Activated CD8-positive, alpha-beta memory T cell treated with anti-CD3 and anti-CD28 coated beads, Interleukin-2, amount 50 U/mL, for 48 hours (primary cell): ENCODE results near the gene KCNJ9.

Experiments used
- DNase-seq: peaks from one replicate; pipeline ENCODE4 v3.0.0-alpha.2; 2020

The KCNJ9 gene

GRCh38 chr1:160089883-160090282, 8.5 kb downstream of the KCNJ9 start:
- no peak for DNase-seq

- no peak for DNase-seq
These were observed 9.4 kb downstream of the KCNJ9 start for GRCh38 chr1:160090760-160091159.

- DNase-seq = no peak
These were observed 10.4 kb downstream of the KCNJ9 start for GRCh38 chr1:160091666-160092223.

GRCh38 chr1:160092366-160093068, 11.2 kb downstream of the KCNJ9 start:
- no peak for DNase-seq

DNA sequence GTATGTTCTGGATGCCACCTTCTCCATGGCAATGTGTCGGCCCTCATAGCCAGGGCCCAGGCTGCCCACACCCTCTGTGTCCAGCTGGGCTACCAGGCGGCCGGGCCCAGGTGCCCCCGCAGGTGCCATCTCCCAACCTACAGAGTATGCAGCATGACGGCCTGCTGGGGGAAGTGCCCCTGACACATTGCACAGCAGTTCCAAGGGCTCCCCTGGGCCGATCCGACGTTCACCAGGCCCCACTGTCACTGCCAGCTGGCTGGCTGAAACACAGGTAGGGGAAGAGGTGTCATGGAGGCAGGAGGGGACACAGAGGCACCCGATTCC, 11.7 kb downstream of the KCNJ9 start:
- no peak for DNase-seq

- no peak for DNase-seq
These were observed 12.4 kb downstream of the KCNJ9 start for GRCh38 chr1:160093624-160094290.

GRCh38 chr1:160094291-160094625, 12.9 kb downstream of the KCNJ9 start:
- no peak for DNase-seq

GRCh38 chr1:160094806-160095205, 13.5 kb downstream of the KCNJ9 start:
- DNase-seq = no peak

- DNase-seq = no peak
These were observed 14.2 kb downstream of the KCNJ9 start for GRCh38 chr1:160095382-160096105.

GRCh38 chr1:160096274-160097116, 15.2 kb downstream of the KCNJ9 start:
- DNase-seq = no peak

- no peak for DNase-seq
These were observed 16.0 kb downstream of the KCNJ9 start for GRCh38 chr1:160097151-160097910.

GRCh38 chr1:160097911-160098851, 16.8 kb downstream of the KCNJ9 start, which contains the start of gene IGSF8:
Gene IGSF8, minus strand, starts transcription at chr1:160098619. Its CDS starts 147 bp downstream, at chr1:160098472.
- DNase-seq = peak; percentile 99

- DNase-seq = peak; percentile 98
These were observed 17.7 kb downstream of the KCNJ9 start for GRCh38 chr1:160098852-160099561.

DNA sequence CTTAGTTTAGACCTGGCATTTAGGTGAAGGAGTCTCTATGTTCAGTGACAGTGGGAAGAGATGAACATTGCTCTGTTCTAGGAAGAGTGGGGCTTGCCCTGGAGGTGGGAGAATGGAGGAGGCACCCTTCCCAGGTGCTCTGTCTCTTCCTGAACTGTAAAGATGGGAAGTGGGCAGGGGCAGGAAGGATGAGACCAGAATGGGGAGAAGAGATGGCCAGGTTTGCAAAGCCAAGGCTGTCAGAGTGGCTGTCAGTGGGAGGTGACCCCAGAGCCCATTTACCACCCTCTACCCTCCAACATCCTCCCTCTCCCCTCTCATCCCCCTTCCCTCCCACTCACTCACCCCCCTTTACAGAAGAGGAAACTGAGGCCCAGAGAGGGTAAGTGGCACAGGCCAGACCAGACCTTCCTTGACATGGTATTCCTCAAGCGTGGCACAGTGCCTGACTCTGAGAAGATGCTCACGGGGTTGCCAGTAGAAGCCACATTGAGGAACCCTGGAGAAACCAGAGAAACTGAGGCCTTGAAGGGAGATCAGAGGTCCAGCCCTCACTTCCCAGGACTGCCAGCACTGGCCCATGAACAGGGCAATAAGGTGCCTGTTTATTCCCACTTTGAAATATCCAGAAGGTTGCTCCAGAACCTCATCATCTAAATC, 18.5 kb downstream of the KCNJ9 start:
- DNase-seq = no peak

GRCh38 chr1:160101037-160101716, 19.8 kb downstream of the KCNJ9 start:
- DNase-seq = peak; percentile 86

DNA sequence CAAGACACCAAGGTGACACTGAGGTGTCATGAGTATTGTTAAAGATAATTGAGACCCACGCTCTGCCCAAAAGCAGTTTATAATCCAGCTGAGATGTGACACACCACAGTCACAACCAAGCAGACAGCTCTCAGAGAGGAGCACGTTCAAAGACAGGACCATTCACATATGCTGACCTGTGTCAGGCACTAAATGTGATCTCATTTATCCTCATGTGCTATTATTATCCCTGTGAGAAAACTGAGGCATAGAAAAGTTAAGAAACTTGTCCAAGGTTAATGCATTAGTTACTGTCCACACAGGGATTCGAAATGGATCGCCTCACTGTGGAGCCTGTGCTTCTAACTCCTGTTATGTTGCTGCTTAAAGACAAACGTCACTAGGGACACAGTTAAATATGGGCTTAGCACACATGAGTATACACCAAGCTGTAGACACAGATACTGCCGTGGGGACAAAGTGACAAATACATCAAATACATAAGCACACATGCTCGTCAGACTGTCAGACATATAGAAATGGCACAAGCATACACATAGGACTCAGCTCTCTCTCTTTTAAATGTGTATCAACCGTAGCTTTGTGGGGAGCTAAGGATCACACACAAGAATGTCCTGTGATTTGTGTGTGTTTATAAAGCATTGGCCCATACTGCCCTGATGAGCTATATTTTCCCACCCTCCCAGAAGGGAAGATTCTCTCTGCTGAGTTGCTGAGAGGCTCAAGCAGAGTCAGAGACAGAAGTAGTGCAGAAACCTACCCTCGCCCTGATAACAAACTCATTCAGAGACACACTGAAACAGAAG, 20.6 kb downstream of the KCNJ9 start:
- no peak for DNase-seq

DNA sequence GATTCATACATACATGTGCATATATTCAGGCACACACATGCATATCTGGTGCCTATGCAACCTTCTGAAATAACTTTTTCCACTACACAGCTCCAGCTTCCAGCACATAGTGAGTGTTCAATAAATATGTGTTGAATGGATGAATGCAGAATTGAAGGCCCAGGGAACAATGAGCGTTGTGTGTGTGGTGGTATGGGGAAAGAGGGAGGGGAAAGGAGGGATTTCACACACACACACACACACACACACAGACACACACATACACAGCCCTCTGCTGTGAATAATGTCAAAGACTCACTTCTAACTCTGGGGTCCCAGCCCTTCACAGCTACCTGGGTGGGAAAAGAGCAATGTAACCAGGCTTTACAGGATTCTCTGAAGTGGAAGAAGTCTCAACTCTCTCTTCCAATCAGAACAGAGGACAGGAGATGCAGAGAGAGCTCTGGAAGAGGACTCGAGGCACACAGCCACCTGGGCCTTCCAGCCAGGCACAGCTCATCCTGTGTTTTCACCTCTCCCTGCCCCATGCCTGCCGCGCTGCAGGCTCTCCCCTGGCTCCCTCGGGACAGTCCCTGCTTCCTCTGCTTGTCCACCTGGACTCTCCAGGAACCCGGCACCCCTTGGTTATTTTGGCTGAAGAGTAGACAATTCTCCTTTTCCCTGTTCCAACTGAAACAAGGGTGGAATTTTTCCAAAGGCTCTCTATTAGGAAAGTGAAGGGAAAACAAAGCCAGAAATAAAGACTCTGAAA, 22.5 kb downstream of the KCNJ9 start:
- no peak for DNase-seq
